Erythroblast (primary cell): ENCODE results near the gene NFYB.
"Not testable (repeated sequence)": the region's sequence is repeated elsewhere in the genome, so short reads cannot be mapped to it uniquely, and the experiment has no call there.

Experiments
- GATA1 ChIP-seq: IDR thresholded peaks from 2 replicates; pipeline ENCODE4 v1.6.1; 2011; ENCODE audit warnings: low read depth, mild to moderate bottlenecking, control low read depth, low read length, moderate library complexity
- POLR2A ChIP-seq: IDR thresholded peaks from 2 replicates; pipeline ENCODE4 v1.6.1; 2011; ENCODE audit warnings: mild to moderate bottlenecking, low read length

- TF ChIP-seq GATA1, POLR2A: not testable (repeated sequence)
These were observed 35.8 kb upstream of the NFYB start for GRCh38 chr12:104173804-104174203.
